Gastrocnemius medialis (tissue), 4 donors: ENCODE data around the gene KRT80. TPM values are rescaled to one million over a fixed set of nuclear protein-coding genes. Genes with fewer than 3 reads are reported as not detected.

Source experiments
- ATAC-seq, 2 donors: fragments of 150-250 bp; one replicate each; pipeline ENCODE4 v1.9.1; 2016
- DNase-seq, 2 donors: peaks; one replicate each; pipeline ENCODE4 v3.0.0-alpha.2; 2019
- H3K27ac ChIP-seq, 4 donors: fragments of 200-600 bp; sonication (generic); 1 replicate in 1 of 4; 2 replicates in 3 of 4; pipeline ENCODE4 v1.5.1; 2016 to 2018; ENCODE audit warnings: mild to moderate bottlenecking in 2 of 4, moderate library complexity in 1 of 4
- H3K27me3 ChIP-seq, 3 donors: fragments of 200-600 bp; sonication (generic) in 2 of 3; 1 replicate in 1 of 3; 2 replicates in 2 of 3; pipeline versions ENCODE4 v1.5.1 to v1.6.0; 2016 to 2019; ENCODE audit warnings: mild to moderate bottlenecking in 1 of 3, moderate library complexity in 1 of 3
- H3K36me3 ChIP-seq, 2 donors: fragments of 200-600 bp; sonication (generic) in 1 of 2; one replicate each; pipeline ENCODE4 v1.5.1; 2017 to 2018
- H3K4me1 ChIP-seq, 2 donors: fragments of 200-600 bp; sonication (generic) in 1 of 2; one replicate each; pipeline ENCODE4 v1.5.1; 2016 to 2017; ENCODE audit warnings: mild to moderate bottlenecking in 2 of 2
- H3K4me3 ChIP-seq, 4 donors: fragments of 200-600 bp; sonication (generic) in 3 of 4; 1 replicate in 1 of 4; 2 replicates in 3 of 4; pipeline ENCODE4 v1.5.1; 2016 to 2019; ENCODE audit warnings: mild to moderate bottlenecking in 2 of 4
- H3K9me3 ChIP-seq, 3 donors: fragments of 200-600 bp; sonication (generic) in 2 of 3; 1 replicate in 1 of 3; 2 replicates in 2 of 3; pipeline ENCODE4 v1.5.1; 2016 to 2019
- POLR2A ChIP-seq, 2 donors: fragments of 450-650 bp; IDR thresholded peaks; one replicate each; pipeline ENCODE4 v1.6.1; 2017; ENCODE audit warnings: antibody characterized with exemption in 2 of 2, mild to moderate bottlenecking in 2 of 2, moderate library complexity in 2 of 2
- in situ Hi-C, 4 donors: fragments of 200-750 bp; cut with MboI; loops; one replicate each; pipeline versions ENCODE4 v1.15.0 to v1.8.0; 2017; ENCODE audit warnings: low sequenced_read_pairs in 4 of 4
- intact Hi-C: fragments of 100-400 bp; cut with DNase I; formaldehyde crosslinking; loops from one replicate; pipeline ENCODE4 v1.15.1; 2023; ENCODE audit warnings: low total_unique reads
- total RNA-seq, 4 donors: library from RNA; depleted of rRNA; stranded (reverse); fragments of >200 nt; gene quantifications; one replicate each; pipeline versions ENCODE4 v1.1.0 to v1.2.3, GENCODE V29; 2016
- TF ChIP-seq, protein P1 (sequence below), 5 experiments: fragments of 450-650 bp in 3 of 5; fragments of 200-600 bp in 2 of 5; sonication (generic) in 2 of 5; IDR thresholded peaks in 4 of 5; conservative IDR thresholded peaks in 1 of 5; 1 replicate in 4 of 5; 2 replicates in 1 of 5; pipeline ENCODE4 v1.5.1; 2016 to 2019; ENCODE audit warnings: antibody characterized with exemption in 5 of 5, mild to moderate bottlenecking in 3 of 5, moderate library complexity in 3 of 5

KRT80 gene
- total RNA-seq, 4 donors from 2014 or later, result 0.13 to 0.26 TPM; not detected in 2

- Histone ChIP-seq H3K36me3 (no peaks in the 10 kb centered on the region), H3K27ac (no peak overlapping the region), H3K9me3 (no peaks in the 10 kb centered on the region), H3K4me3 (no peak overlapping the region), H3K27me3 (peaks cover 0 to 1% (median 0%) of the 10 kb centered on the region in 3 donors), H3K4me1 (peaks cover 11% of the 10 kb centered on the region in 2 donors)
- intact Hi-C loops (no loop called here), in situ Hi-C loops (no loop called here)
- ATAC-seq, result no peak
- no peak for TF ChIP-seq POLR2A (IDR thresholded peaks at IDR 0.05)
- TF ChIP-seq, protein P1, sequence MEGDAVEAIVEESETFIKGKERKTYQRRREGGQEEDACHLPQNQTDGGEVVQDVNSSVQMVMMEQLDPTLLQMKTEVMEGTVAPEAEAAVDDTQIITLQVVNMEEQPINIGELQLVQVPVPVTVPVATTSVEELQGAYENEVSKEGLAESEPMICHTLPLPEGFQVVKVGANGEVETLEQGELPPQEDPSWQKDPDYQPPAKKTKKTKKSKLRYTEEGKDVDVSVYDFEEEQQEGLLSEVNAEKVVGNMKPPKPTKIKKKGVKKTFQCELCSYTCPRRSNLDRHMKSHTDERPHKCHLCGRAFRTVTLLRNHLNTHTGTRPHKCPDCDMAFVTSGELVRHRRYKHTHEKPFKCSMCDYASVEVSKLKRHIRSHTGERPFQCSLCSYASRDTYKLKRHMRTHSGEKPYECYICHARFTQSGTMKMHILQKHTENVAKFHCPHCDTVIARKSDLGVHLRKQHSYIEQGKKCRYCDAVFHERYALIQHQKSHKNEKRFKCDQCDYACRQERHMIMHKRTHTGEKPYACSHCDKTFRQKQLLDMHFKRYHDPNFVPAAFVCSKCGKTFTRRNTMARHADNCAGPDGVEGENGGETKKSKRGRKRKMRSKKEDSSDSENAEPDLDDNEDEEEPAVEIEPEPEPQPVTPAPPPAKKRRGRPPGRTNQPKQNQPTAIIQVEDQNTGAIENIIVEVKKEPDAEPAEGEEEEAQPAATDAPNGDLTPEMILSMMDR (IDR thresholded peaks at IDR 0.05 in 4 of 5, conservative IDR thresholded peaks at IDR 0.05 in 1 of 5), result no peak
- DNase-seq, result no peak
Observed at GRCh38 chr12:52238916-52239646, 47.3 kb upstream of the KRT80 start.

GRCh38 chr12:52238207-52238840, 46.5 kb upstream of the KRT80 start:
- H3K4me1 ChIP-seq, result peaks cover 3% of the 10 kb centered on the region in 2 donors
- H3K9me3 ChIP-seq, result no peaks in the 10 kb centered on the region
- in situ Hi-C loops (no loop called here), intact Hi-C loops (no loop called here)
- no peak overlapping the region for H3K4me3 ChIP-seq
- ATAC-seq (no peak), DNase-seq (no peak)
- H3K36me3 ChIP-seq, result no peaks in the 10 kb centered on the region
- peaks cover 5 to 9% (median 8%) of the 10 kb centered on the region in 3 donors for H3K27me3 ChIP-seq
- no peak overlapping the region for H3K27ac ChIP-seq
- TF ChIP-seq, protein P1 (IDR thresholded peaks at IDR 0.05 in 4 of 5, conservative IDR thresholded peaks at IDR 0.05 in 1 of 5), result no peak
- no peak for TF ChIP-seq POLR2A (IDR thresholded peaks at IDR 0.05)

DNA sequence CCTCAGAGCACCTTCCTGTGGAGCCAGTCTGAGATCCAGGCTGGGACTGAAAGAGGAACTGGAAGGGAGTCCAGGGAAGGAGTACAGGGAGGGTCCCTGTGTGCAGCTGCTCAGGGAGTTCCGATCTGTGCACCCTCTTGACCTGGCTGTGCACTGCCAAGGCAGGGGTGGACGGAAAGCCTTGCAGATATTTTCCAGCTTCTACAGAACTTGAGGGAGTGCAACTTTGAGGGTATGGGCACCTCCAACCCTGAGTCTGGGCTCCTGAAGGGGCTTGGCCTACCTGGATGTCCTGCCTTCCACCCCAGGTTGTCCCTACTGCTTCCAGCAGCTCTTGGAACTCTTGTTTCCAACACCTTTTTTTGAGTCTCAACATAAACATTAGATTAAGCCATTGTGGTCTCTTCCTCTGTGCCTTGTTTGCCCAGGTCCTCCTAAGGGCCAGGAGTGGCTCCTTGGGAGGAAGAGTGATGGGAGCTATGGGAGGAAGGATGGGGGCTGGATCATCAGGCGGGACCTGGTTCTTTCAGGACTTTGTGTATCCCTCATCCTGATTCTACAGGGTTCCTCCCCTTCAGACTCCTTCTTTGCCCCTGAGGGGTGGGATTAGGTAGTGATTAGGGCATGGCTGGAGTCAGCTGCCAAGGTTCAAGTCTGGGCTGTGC, 44.7 kb upstream of the KRT80 start:
- in situ Hi-C loops (no loop called here), intact Hi-C loops (no loop called here)
- peaks cover 0 to 9% of the 10 kb centered on the region in 2 donors for H3K4me1 ChIP-seq
- H3K4me3 ChIP-seq, result no peak overlapping the region
- ATAC-seq (no peak), DNase-seq (no peak)
- H3K27ac ChIP-seq, result no peak overlapping the region
- TF ChIP-seq, protein P1 (IDR thresholded peaks at IDR 0.05 in 4 of 5, conservative IDR thresholded peaks at IDR 0.05 in 1 of 5), result no peak
- TF ChIP-seq POLR2A (IDR thresholded peaks at IDR 0.05), result no peak
- no peaks in the 10 kb centered on the region for H3K36me3 ChIP-seq
- H3K27me3 ChIP-seq, result peaks cover 17 to 20% (median 18%) of the 10 kb centered on the region in 3 donors
- H3K9me3 ChIP-seq, result no peaks in the 10 kb centered on the region

DNA sequence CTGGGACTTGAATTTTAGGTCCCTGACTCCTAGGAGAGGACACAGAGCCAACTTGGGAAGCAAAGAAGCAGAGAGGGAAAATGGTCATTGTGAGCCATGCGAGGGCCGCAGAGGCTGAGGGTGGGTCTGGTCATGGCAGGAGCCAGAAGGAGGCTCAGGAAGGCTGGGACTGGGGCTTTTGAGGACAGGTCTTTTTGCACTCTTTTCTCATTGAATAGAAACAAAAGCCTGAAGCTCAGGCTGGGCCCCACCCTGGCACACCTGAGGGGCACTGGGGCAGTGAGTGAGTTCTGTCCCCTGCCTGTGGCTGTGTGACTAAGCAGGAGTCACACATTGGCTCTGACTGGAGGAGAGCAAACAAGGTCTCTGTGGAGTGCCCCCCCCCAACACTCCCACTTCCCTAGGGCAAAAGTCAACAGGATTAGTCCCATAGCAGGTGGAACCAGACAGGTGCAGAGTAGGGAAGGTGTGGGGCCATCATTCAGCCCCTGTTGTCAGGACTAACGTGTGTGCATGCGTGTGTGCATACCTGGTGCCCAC, 44.1 kb upstream of the KRT80 start:
- no peak for DNase-seq
- H3K9me3 ChIP-seq, result no peaks in the 10 kb centered on the region
- no peak overlapping the region for H3K4me3 ChIP-seq
- TF ChIP-seq, protein P1 (IDR thresholded peaks at IDR 0.05 in 4 of 5, conservative IDR thresholded peaks at IDR 0.05 in 1 of 5), result no peak
- no peak for TF ChIP-seq POLR2A (IDR thresholded peaks at IDR 0.05)
- no peak for ATAC-seq
- in situ Hi-C loops, result no loop called here
- H3K4me1 ChIP-seq, result peaks cover 0 to 9% of the 10 kb centered on the region in 2 donors
- no peaks in the 10 kb centered on the region for H3K36me3 ChIP-seq
- no peak overlapping the region for H3K27ac ChIP-seq
- intact Hi-C loops, result no loop called here
- H3K27me3 ChIP-seq, result peaks cover 17 to 20% (median 18%) of the 10 kb centered on the region in 3 donors
